WTC11 (cell line): ENCODE data around the gene BEGAIN. TPM values are rescaled to one million over a fixed set of nuclear protein-coding genes. Genes with fewer than 3 reads are reported as not detected.
A peak's percentile ranks its signal among the peaks of the same experiment; 100 is the strongest.

Experiments used
- ATAC-seq: fragments of 200-7000 bp; cut with Tn5 transposase; 2 replicates; pipeline ENCODE4 v1.10.0; 2021; ENCODE audit warnings: mild to moderate bottlenecking, moderate library complexity
- CTCF ChIA-PET: fragments of 300-600 bp; sonication (Branson Sonifier 250); formaldehyde crosslinking; loops from one replicate; lab custom pipeline; 2021; ENCODE audit warnings: antibody characterized with exemption; lab: Charles Lee
- POLR2A ChIA-PET: fragments of 350-600 bp; sonication (Branson Sonifier 250); formaldehyde crosslinking; loops from one replicate; lab custom pipeline; 2021; ENCODE audit warnings: antibody characterized with exemption; lab: Charles Lee
- DNase-seq: peaks from one replicate; pipeline ENCODE4 v3.0.0; 2021; ENCODE audit warnings: low spot score
- H3K27ac Mint-ChIP-seq: 2 replicates; pipeline ENCODE4 v1.8.0; 2021; ENCODE audit warnings: mixed read lengths
- H3K27me3 Mint-ChIP-seq: 2 replicates; pipeline ENCODE4 v1.8.0; 2021; ENCODE audit warnings: low read depth, mild to moderate bottlenecking, moderate library complexity, mixed read lengths
- H3K36me3 Mint-ChIP-seq: 2 replicates; pipeline ENCODE4 v1.8.0; 2021; ENCODE audit warnings: mixed read lengths
- H3K4me1 Mint-ChIP-seq: 2 replicates; pipeline ENCODE4 v1.8.0; 2022; ENCODE audit warnings: mixed read lengths
- H3K4me3 Mint-ChIP-seq: 2 replicates; pipeline ENCODE4 v1.8.0; 2021; ENCODE audit warnings: mild to moderate bottlenecking, moderate library complexity, mixed read lengths
- H3K9me3 Mint-ChIP-seq: 2 replicates; pipeline ENCODE4 v1.8.0; 2021; ENCODE audit warnings: mixed read lengths
- FOXP1 ChIP-seq: sonication (generic); formaldehyde crosslinking; IDR thresholded peaks from 2 replicates; pipeline ENCODE4 v1.8.0; 2022; ENCODE audit warnings: missing genetic modification reagents, mild to moderate bottlenecking, moderate library complexity, borderline replicate concordance
- GRHL2 ChIP-seq: fragments of 250-450 bp; sonication (Bioruptor Pico); IDR thresholded peaks from 2 replicates; pipeline ENCODE4 v1.8.0; 2022; ENCODE audit warnings: mild to moderate bottlenecking, moderate library complexity; ENCODE audit not compliant: insufficient replicate concordance, severe bottlenecking
- IRF2 ChIP-seq: sonication (generic); formaldehyde crosslinking; IDR thresholded peaks from 2 replicates; pipeline ENCODE4 v1.8.0; 2022; ENCODE audit warnings: low read depth, missing genetic modification reagents, borderline replicate concordance
- NFATC4 ChIP-seq: fragments of 250-450 bp; sonication (Bioruptor Pico); IDR thresholded peaks from 2 replicates; pipeline ENCODE4 v1.9.0; 2021; ENCODE audit warnings: mild to moderate bottlenecking
- OVOL2 ChIP-seq: fragments of 250-450 bp; sonication (Bioruptor Pico); IDR thresholded peaks from 2 replicates; pipeline ENCODE4 v1.9.0; 2021; ENCODE audit warnings: mild to moderate bottlenecking, borderline replicate concordance
- RELA ChIP-seq: sonication (generic); formaldehyde crosslinking; IDR thresholded peaks from 2 replicates; pipeline ENCODE4 v1.8.1; 2022; ENCODE audit warnings: missing genetic modification reagents, mild to moderate bottlenecking, borderline replicate concordance
- SOX15 ChIP-seq: fragments of 250-450 bp; sonication (Bioruptor Pico); IDR thresholded peaks from 2 replicates; pipeline ENCODE4 v1.9.0; 2021; ENCODE audit warnings: mild to moderate bottlenecking
- ZNF138 ChIP-seq: sonication (generic); formaldehyde crosslinking; conservative IDR thresholded peaks from 2 replicates; pipeline ENCODE4 v1.8.1; 2022; ENCODE audit warnings: mild to moderate bottlenecking, moderate library complexity, missing genetic modification reagents
- ZNF232 ChIP-seq: sonication (generic); formaldehyde crosslinking; IDR thresholded peaks from 2 replicates; pipeline ENCODE4 v1.8.0; 2022; ENCODE audit warnings: mild to moderate bottlenecking, missing genetic modification reagents
- ZNF263 ChIP-seq: sonication (generic); formaldehyde crosslinking; IDR thresholded peaks from 2 replicates; pipeline ENCODE4 v1.8.1; 2022; ENCODE audit warnings: low read depth, mild to moderate bottlenecking, moderate library complexity, missing genetic modification reagents
- total RNA-seq: library from RNA; stranded (reverse); gene quantifications from 3 replicates; pipeline ENCODE4 v1.2.3, GENCODE V29; 2021
- TF ChIP-seq, protein P1 (sequence below): sonication (generic); formaldehyde crosslinking; IDR thresholded peaks from 2 replicates; pipeline ENCODE4 v1.8.0; 2022; ENCODE audit warnings: mild to moderate bottlenecking, missing genetic modification reagents
- TF ChIP-seq, protein P2 (sequence below): sonication (generic); formaldehyde crosslinking; IDR thresholded peaks from 2 replicates; pipeline ENCODE4 v1.8.1; 2022; ENCODE audit warnings: missing genetic modification reagents, borderline replicate concordance
- TF ChIP-seq, protein P3 (sequence below): sonication (generic); formaldehyde crosslinking; conservative IDR thresholded peaks from 2 replicates; pipeline ENCODE4 v1.8.1; 2022; ENCODE audit warnings: mild to moderate bottlenecking, missing genetic modification reagents
- TF ChIP-seq, protein P4 (sequence below): sonication (generic); formaldehyde crosslinking; IDR thresholded peaks from 2 replicates; pipeline ENCODE4 v1.8.0; 2022; ENCODE audit warnings: mild to moderate bottlenecking, missing genetic modification reagents
- TF ChIP-seq, protein P5 (sequence below): fragments of 250-450 bp; sonication (Bioruptor Pico); IDR thresholded peaks from 2 replicates; pipeline ENCODE4 v1.9.0; 2021; ENCODE audit warnings: mild to moderate bottlenecking, borderline replicate concordance
- TF ChIP-seq, protein P6 (sequence below): sonication (generic); formaldehyde crosslinking; IDR thresholded peaks from 2 replicates; pipeline ENCODE4 v1.8.0; 2023; ENCODE audit warnings: missing genetic modification reagents
- TF ChIP-seq, protein P7 (sequence below): sonication (generic); formaldehyde crosslinking; IDR thresholded peaks from 2 replicates; pipeline ENCODE4 v1.8.0; 2022; ENCODE audit warnings: missing genetic modification reagents
- TF ChIP-seq, protein P8 (sequence below): sonication (generic); formaldehyde crosslinking; IDR thresholded peaks from 2 replicates; pipeline ENCODE4 v1.8.1; 2023; ENCODE audit warnings: mild to moderate bottlenecking, missing genetic modification reagents

BEGAIN gene
- total RNA-seq, 1 experiment from 2014 or later: 1.3 TPM

DNA sequence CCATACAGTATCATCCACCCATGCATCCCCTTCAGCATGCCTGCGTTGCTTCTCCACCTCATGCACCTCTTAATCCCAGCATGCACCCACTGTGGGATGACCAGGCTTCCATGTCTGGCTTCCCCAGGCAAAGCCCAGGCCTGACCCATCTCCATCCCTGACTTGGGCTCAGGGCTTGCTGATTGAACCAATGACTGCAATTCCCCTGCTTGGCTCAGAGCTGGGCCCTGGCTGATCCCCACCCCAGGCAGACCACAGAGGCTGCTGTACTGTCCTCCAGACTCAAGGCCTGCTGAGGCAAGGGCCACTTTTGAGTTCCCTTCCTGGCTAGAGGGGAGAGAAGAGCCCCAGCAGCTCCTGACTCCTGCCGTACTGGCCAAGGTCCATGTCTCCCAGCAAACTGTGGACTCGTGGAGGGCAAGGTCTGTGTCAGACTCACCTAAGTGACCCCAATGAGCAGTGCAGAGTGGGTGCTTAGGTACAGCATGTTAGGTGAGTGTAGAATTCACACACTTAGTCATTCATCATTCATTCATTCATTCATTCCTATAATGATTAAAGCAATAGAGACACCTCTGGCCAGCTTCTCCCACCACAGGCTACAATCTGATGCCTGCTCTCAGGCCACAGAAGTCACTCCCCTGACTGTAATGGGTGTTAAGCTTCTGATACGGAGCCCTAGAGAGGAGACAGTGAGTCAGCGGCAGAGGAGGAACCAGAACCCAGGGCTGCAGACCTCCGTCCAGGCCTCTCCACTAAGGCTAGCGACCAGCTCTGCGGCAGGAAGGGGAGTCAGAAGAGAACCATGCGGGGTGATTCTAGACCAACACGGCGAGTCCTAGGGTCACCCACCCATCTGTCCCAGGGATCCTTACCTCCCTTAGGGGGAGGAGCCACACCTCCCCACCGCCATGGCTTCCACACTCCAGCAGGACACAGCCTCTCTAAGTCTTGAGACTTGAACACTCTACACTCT lies 2.9 kb downstream of the BEGAIN start:
- peaks cover 3% of the 10 kb centered on the region; the same call in 1 of the 2 replicates for H3K4me1 Mint-ChIP-seq
- TF ChIP-seq, protein P1, sequence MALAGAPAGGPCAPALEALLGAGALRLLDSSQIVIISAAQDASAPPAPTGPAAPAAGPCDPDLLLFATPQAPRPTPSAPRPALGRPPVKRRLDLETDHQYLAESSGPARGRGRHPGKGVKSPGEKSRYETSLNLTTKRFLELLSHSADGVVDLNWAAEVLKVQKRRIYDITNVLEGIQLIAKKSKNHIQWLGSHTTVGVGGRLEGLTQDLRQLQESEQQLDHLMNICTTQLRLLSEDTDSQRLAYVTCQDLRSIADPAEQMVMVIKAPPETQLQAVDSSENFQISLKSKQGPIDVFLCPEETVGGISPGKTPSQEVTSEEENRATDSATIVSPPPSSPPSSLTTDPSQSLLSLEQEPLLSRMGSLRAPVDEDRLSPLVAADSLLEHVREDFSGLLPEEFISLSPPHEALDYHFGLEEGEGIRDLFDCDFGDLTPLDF (CRISPR knock-in tag): no peak
- TF ChIP-seq OVOL2 (no peak), IRF2 (CRISPR knock-in tag) (no peak), ZNF232 (no peak), NFATC4 (CRISPR knock-in tag) (no peak), GRHL2 (CRISPR knock-in tag) (no peak), ZNF263 (CRISPR knock-in tag) (no peak), ZNF138 (CRISPR knock-in tag) (no peak), RELA (CRISPR knock-in tag) (no peak), SOX15 (CRISPR knock-in tag) (no peak), FOXP1 (CRISPR knock-in tag) (no peak)
- TF ChIP-seq, protein P2, sequence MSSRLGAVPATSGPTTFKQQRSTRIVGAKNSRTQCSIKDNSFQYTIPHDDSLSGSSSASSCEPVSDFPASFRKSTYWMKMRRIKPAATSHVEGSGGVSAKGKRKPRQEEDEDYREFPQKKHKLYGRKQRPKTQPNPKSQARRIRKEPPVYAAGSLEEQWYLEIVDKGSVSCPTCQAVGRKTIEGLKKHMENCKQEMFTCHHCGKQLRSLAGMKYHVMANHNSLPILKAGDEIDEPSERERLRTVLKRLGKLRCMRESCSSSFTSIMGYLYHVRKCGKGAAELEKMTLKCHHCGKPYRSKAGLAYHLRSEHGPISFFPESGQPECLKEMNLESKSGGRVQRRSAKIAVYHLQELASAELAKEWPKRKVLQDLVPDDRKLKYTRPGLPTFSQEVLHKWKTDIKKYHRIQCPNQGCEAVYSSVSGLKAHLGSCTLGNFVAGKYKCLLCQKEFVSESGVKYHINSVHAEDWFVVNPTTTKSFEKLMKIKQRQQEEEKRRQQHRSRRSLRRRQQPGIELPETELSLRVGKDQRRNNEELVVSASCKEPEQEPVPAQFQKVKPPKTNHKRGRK: no peak
- TF ChIP-seq, protein P3, sequence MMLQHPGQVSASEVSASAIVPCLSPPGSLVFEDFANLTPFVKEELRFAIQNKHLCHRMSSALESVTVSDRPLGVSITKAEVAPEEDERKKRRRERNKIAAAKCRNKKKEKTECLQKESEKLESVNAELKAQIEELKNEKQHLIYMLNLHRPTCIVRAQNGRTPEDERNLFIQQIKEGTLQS (CRISPR knock-in tag): no peak
- TF ChIP-seq, protein P4, sequence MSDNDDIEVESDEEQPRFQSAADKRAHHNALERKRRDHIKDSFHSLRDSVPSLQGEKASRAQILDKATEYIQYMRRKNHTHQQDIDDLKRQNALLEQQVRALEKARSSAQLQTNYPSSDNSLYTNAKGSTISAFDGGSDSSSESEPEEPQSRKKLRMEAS (CRISPR knock-in tag): no peak
- TF ChIP-seq, protein P5, sequence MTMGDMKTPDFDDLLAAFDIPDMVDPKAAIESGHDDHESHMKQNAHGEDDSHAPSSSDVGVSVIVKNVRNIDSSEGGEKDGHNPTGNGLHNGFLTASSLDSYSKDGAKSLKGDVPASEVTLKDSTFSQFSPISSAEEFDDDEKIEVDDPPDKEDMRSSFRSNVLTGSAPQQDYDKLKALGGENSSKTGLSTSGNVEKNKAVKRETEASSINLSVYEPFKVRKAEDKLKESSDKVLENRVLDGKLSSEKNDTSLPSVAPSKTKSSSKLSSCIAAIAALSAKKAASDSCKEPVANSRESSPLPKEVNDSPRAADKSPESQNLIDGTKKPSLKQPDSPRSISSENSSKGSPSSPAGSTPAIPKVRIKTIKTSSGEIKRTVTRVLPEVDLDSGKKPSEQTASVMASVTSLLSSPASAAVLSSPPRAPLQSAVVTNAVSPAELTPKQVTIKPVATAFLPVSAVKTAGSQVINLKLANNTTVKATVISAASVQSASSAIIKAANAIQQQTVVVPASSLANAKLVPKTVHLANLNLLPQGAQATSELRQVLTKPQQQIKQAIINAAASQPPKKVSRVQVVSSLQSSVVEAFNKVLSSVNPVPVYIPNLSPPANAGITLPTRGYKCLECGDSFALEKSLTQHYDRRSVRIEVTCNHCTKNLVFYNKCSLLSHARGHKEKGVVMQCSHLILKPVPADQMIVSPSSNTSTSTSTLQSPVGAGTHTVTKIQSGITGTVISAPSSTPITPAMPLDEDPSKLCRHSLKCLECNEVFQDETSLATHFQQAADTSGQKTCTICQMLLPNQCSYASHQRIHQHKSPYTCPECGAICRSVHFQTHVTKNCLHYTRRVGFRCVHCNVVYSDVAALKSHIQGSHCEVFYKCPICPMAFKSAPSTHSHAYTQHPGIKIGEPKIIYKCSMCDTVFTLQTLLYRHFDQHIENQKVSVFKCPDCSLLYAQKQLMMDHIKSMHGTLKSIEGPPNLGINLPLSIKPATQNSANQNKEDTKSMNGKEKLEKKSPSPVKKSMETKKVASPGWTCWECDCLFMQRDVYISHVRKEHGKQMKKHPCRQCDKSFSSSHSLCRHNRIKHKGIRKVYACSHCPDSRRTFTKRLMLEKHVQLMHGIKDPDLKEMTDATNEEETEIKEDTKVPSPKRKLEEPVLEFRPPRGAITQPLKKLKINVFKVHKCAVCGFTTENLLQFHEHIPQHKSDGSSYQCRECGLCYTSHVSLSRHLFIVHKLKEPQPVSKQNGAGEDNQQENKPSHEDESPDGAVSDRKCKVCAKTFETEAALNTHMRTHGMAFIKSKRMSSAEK (CRISPR knock-in tag): no peak
- TF ChIP-seq, protein P6, sequence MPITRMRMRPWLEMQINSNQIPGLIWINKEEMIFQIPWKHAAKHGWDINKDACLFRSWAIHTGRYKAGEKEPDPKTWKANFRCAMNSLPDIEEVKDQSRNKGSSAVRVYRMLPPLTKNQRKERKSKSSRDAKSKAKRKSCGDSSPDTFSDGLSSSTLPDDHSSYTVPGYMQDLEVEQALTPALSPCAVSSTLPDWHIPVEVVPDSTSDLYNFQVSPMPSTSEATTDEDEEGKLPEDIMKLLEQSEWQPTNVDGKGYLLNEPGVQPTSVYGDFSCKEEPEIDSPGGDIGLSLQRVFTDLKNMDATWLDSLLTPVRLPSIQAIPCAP: no peak
- TF ChIP-seq, protein P7, sequence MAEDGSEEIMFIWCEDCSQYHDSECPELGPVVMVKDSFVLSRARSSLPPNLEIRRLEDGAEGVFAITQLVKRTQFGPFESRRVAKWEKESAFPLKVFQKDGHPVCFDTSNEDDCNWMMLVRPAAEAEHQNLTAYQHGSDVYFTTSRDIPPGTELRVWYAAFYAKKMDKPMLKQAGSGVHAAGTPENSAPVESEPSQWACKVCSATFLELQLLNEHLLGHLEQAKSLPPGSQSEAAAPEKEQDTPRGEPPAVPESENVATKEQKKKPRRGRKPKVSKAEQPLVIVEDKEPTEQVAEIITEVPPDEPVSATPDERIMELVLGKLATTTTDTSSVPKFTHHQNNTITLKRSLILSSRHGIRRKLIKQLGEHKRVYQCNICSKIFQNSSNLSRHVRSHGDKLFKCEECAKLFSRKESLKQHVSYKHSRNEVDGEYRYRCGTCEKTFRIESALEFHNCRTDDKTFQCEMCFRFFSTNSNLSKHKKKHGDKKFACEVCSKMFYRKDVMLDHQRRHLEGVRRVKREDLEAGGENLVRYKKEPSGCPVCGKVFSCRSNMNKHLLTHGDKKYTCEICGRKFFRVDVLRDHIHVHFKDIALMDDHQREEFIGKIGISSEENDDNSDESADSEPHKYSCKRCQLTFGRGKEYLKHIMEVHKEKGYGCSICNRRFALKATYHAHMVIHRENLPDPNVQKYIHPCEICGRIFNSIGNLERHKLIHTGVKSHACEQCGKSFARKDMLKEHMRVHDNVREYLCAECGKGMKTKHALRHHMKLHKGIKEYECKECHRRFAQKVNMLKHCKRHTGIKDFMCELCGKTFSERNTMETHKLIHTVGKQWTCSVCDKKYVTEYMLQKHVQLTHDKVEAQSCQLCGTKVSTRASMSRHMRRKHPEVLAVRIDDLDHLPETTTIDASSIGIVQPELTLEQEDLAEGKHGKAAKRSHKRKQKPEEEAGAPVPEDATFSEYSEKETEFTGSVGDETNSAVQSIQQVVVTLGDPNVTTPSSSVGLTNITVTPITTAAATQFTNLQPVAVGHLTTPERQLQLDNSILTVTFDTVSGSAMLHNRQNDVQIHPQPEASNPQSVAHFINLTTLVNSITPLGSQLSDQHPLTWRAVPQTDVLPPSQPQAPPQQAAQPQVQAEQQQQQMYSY (CRISPR knock-in tag): no peak
- TF ChIP-seq, protein P8, sequence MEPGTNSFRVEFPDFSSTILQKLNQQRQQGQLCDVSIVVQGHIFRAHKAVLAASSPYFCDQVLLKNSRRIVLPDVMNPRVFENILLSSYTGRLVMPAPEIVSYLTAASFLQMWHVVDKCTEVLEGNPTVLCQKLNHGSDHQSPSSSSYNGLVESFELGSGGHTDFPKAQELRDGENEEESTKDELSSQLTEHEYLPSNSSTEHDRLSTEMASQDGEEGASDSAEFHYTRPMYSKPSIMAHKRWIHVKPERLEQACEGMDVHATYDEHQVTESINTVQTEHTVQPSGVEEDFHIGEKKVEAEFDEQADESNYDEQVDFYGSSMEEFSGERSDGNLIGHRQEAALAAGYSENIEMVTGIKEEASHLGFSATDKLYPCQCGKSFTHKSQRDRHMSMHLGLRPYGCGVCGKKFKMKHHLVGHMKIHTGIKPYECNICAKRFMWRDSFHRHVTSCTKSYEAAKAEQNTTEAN (CRISPR knock-in tag): no peak
- TF ChIP-seq, all 79 proteins: peak for 0
- ChIA-PET POLR2A (no interaction called here), CTCF (no interaction called here)
- Mint-ChIP-seq H3K27me3 (peaks cover 43% of the 10 kb centered on the region), H3K9me3 (no peaks in the 10 kb centered on the region), H3K36me3 (no peaks in the 10 kb centered on the region), H3K27ac (no peak overlapping the region), H3K4me3 (no peak overlapping the region)
- ATAC-seq (no peak), DNase-seq (peak; percentile 5)
